Measurements from ENCODE around the gene SLC6A12.

DNA sequence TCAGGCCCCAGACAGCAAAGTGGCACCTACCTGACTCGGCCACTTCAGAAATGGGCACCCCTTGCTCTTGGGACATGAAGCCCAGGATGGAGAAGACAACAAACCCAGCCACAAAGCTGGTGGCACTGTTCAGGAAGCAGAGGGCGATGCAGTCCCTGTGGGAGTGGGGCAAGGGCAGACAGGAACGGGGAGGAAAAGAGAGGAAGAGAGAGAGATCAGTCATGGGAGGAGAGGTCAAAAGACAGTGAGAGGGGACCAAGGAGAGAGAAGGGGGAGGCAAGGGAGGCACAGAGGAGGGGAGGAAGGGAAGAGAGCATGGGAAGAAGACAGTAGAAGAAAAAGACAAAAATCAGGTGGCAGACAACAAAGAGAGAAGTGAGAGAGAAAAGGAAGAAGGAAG is 16.6 kb downstream of the SLC6A12 start:
- TF ChIP-seq, protein P1, sequence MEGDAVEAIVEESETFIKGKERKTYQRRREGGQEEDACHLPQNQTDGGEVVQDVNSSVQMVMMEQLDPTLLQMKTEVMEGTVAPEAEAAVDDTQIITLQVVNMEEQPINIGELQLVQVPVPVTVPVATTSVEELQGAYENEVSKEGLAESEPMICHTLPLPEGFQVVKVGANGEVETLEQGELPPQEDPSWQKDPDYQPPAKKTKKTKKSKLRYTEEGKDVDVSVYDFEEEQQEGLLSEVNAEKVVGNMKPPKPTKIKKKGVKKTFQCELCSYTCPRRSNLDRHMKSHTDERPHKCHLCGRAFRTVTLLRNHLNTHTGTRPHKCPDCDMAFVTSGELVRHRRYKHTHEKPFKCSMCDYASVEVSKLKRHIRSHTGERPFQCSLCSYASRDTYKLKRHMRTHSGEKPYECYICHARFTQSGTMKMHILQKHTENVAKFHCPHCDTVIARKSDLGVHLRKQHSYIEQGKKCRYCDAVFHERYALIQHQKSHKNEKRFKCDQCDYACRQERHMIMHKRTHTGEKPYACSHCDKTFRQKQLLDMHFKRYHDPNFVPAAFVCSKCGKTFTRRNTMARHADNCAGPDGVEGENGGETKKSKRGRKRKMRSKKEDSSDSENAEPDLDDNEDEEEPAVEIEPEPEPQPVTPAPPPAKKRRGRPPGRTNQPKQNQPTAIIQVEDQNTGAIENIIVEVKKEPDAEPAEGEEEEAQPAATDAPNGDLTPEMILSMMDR (IDR thresholded peaks at IDR 0.05) = no peak
- TF ChIP-seq POLR2A (IDR thresholded peaks at IDR 0.05) = no peak

All from heart left ventricle (tissue), 13 donors.